GM10248 (cell line): ENCODE data around the gene RORC.

Experiments used
- CTCF ChIA-PET: fragments of 300-600 bp; sonication (Branson Sonifier 250); formaldehyde crosslinking; extraction: SDS; loops from one replicate; lab custom pipeline; 2021; ENCODE audit warnings: antibody characterized with exemption; lab: Yijun Ruan, JAX
- POLR2A ChIA-PET: fragments of 350-650 bp; sonication (Branson Sonifier 250); formaldehyde crosslinking; extraction: SDS; loops from one replicate; lab custom pipeline; 2020; ENCODE audit warnings: antibody characterized with exemption; lab: Yijun Ruan, JAX
- DNase-seq: peaks from one replicate; pipeline ENCODE4 v3.0.0; 2012; ENCODE audit errors: extremely low spot score
- CTCF ChIP-seq: IDR thresholded peaks from 2 replicates; pipeline ENCODE4 v1.5.1; 2012; ENCODE audit warnings: mild to moderate bottlenecking, low read depth; ENCODE audit errors: extremely low read depth, missing control alignments, control extremely low read depth

Gene RORC

GRCh38 chr1:151843398-151843797, 11.8 kb upstream of the RORC start:
- TF ChIP-seq CTCF, result no peak
- ChIA-PET CTCF (interaction anchor here (1.2 to 2.6 kb wide), 2 partner anchors 10 to 250 kb away, joined by 4 to 6 read pairs; partner anchors contain the start of gene THEM5), POLR2A (no interaction called here)
- no peak for DNase-seq

GRCh38 chr1:151841141-151841540, 9.5 kb upstream of the RORC start:
- ChIA-PET CTCF (no interaction called here), POLR2A (interaction anchor here (0.6 kb wide), 1 partner anchor 30 kb away, joined by 9 read pairs; no protein-coding TSS in a partner anchor)
- no peak for TF ChIP-seq CTCF
- no peak for DNase-seq

- TF ChIP-seq CTCF, result no peak
- ChIA-PET POLR2A (no interaction called here), CTCF (interaction anchor here (1.4 kb wide), 1 partner anchor 18 kb away, joined by 6 read pairs; no protein-coding TSS in a partner anchor)
- no peak for DNase-seq
These were observed 8.8 kb upstream of the RORC start for GRCh38 chr1:151840421-151840820.

GRCh38 chr1:151839457-151840403, 8.1 kb upstream of the RORC start, which contains the start of gene C2CD4D:
TSS of gene C2CD4D (minus strand) at chr1:151839820. CDS start at chr1:151838989, 831 bp downstream.
- ChIA-PET POLR2A (no interaction called here), CTCF (interaction anchor here (1.1 to 1.4 kb wide), 2 partner anchors 19 to 105 kb away, joined by 3 to 6 read pairs; no protein-coding TSS in a partner anchor)
- DNase-seq, result peak; percentile 84
- TF ChIP-seq CTCF, result no peak

- no peak for DNase-seq
- TF ChIP-seq CTCF, result no peak
- POLR2A ChIA-PET, result no interaction called here
- CTCF ChIA-PET, result interaction anchor here (1.1 to 1.4 kb wide), 2 partner anchors 20 to 104 kb away, joined by 3 to 6 read pairs; no protein-coding TSS in a partner anchor
These were observed 7.4 kb upstream of the RORC start for GRCh38 chr1:151839082-151839412.

- DNase-seq, result peak; percentile 73
- TF ChIP-seq CTCF, result no peak
- ChIA-PET CTCF (interaction anchor here (0.9 to 2.8 kb wide), 5 partner anchors 17 to 245 kb away, joined by 3 to 15 read pairs (median 3); no protein-coding TSS in a partner anchor), POLR2A (no interaction called here)
These were observed 6.8 kb upstream of the RORC start for GRCh38 chr1:151838222-151839081.
